ENCODE results near the gene UNC5B.

The UNC5B gene

GRCh38 chr10:71239946-71240795, 27.8 kb downstream of the UNC5B start:
- ATAC-seq (no peak), DNase-seq (no peak)

DNA sequence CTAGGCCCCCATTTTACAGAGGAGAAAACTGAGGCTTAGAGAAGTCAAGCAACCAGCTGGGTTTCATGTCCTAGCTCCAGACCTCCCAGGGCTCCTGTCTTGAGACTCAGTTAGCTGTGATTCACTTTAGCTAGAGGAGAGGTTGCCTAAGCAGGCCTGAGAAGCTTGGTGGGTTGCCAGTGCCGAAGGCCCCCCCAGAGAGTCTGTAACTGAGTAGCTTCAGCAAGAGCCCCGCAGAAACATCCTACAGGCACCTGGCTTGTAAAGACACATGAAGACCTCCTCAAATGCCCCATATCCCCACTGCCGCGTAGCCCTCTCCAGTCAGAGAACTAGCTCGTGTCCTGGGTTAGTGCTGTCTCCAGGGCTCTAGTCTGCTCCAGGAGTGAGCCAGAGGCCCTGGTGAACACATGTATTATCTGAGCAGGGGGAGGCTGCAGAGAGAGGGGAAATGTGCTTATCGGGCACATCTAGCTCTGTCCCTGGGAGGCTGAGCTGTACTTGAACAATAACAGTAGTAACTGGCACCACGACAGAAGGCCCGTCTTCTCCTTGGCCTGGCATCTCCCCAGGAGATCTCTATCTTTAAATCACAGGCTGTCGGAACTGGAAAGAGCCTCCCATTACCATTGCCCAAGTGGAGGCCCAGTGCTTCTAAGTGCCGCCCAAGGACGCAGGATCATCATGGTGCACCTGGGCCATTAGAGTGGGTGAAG, 28.9 kb downstream of the UNC5B start:
- ATAC-seq (no peak), DNase-seq (no peak)

GRCh38 chr10:71241830-71242621, 29.7 kb downstream of the UNC5B start:
- DNase-seq: no peak
- ATAC-seq: no peak

DNA sequence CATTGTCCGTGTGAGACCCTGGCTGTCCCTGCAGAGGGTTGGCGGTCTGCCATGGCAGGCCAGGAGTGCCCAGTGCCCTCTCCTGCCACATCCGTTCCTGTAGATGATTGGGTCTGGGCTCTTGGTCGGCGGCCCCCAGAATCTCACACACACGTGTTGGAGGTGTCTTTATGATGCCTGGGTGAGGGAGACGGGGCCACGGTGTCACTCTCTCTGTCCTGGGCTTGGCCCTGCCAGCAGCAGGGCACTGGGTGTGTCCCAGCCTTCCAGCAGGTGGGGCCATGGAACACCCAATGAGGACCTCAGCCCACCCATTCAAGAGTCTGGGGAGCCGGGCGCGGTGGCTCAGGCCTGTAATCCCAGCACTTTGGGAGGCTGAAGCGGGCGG, 30.2 kb downstream of the UNC5B start:
- ATAC-seq: no peak
- no peak for DNase-seq

GRCh38 chr10:71243756-71244395, 31.5 kb downstream of the UNC5B start:
- no peak for ATAC-seq
- no peak for DNase-seq

- ATAC-seq (no peak), DNase-seq (no peak)
These were observed 32.4 kb downstream of the UNC5B start for GRCh38 chr10:71244431-71245419.

GRCh38 chr10:71245420-71246325, 33.3 kb downstream of the UNC5B start:
- ATAC-seq: no peak
- DNase-seq: no peak

DNA sequence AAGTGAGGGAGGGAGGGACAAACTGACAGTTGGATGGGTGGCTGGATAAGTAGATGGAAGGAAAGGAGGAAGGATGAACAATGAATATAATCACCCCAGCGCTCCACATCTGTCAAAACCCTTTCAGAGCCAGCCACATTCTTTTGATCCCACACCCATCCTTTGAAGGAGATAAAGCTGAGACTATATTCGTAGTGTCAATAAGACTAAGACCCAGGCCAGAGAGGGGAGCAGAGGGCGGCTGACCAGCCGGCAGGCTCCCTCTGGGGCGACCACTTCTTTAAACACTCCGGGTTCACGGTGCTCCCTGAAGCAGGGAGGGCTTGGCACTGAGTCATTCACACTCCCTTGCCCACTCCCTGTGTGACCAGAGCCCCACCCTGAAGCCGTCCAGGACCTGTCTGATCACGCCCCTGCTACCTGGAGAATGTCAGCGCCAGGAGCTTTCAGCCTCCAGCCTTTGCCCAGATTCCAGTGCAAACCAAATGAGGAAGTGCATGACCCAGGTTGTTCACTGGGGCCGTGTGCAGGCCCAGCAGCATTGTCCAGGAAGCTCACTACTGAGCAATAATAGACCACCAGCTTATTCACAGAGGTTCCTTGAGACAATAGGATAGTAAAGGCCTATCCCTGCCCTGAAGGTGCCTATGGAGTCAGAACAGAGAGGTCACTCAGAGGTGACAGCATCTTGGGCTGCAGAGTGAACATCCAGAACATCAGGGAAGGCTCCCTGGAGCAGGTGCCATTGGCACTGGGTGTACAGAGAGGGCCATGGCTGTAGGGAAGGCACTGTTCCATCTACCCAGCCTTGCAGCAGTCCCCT, 34.4 kb downstream of the UNC5B start:
- no peak for ATAC-seq
- DNase-seq: no peak

DNA sequence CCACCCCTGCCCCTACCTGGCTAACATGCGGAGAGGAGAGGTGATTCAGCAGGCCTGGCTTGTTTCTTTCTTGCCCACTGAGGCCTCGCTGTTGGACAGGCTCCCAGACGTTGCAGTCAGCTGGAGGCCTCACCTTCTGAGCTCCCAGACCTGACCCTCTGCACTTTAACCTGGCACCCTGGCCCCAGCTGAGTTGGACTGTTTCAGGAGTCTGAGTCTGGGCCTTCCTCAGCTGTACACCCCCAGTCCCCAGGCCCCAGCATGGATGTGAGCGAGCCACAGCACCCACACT, 35.0 kb downstream of the UNC5B start:
- no peak for DNase-seq
- ATAC-seq: no peak

- no peak for DNase-seq
- no peak for ATAC-seq
These were observed 35.4 kb downstream of the UNC5B start for GRCh38 chr10:71247804-71248203.

DNA sequence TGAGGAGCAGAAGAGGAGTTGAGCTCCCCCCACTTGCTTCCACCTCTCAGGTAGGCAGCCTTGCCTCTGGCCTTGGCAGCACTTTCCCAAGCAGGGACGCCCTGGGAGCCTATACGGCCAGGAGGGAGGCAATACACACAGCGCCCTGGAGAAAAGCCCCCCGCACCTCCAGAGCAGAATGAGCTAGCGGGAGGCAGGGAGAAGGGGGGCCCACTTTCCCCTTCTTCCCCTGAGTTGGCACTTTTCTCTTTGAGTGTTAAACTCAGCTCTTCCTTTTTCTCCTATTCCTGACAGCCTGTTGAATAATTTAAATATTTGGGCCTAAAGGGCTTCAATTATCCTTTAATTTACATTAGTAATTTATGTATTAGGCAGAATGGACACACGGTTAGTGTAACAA, 35.8 kb downstream of the UNC5B start:
- no peak for ATAC-seq

GRCh38 chr10:71249996-71250395, 37.6 kb downstream of the UNC5B start:
- no peak for ATAC-seq
- DNase-seq: no peak

More for the DNA sequence above, 35.8 kb downstream of the UNC5B start:
- DNase-seq: no peak

DNA sequence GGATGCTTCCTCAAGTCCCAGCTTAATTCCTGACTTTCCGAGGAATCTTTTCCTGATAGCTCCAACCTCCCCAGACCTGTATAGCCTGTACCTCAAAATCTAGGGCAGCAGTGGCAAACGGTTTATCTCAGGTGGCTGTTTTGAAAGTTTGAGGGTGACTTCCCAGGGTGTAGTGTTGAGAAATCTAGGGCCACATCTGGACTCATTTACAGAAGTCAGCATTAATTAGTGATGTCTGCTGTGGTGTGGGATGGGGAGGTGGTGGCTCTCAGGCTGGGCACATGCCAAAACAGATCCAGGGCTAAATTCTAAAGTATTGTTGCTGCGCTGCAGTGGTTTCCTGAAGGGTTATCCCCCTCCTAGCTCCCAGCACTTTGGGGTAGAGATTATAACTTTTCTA, 38.0 kb downstream of the UNC5B start:
- DNase-seq (no peak), ATAC-seq (no peak)

- ATAC-seq (no peak), DNase-seq (no peak)
These were observed 38.5 kb downstream of the UNC5B start for GRCh38 chr10:71250842-71251241.

DNA sequence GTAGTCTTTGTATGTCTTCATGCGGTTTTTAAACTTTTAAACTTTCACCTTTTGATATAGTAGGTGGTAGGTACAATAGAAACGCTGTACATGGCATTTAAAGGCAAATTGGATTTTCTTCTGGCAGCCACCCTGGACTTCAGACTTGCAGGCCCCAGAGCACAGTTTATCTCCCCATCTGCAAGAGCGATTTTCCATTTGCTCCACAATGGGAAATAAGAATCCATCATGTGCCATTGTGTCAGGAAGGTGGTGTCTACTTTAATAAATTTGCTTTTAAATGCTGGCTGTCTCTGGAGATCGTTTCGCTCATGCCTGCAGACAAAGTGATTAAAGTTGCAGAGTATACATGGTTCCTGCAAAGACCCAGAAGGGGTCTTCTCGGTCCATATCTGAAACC, 38.9 kb downstream of the UNC5B start:
- DNase-seq: no peak
- ATAC-seq: no peak

GRCh38 chr10:71252220-71252619, 39.9 kb downstream of the UNC5B start:
- ATAC-seq (no peak), DNase-seq (no peak)

GRCh38 chr10:71253981-71254818, 41.8 kb downstream of the UNC5B start:
- DNase-seq (no peak), ATAC-seq (no peak)

- DNase-seq (no peak), ATAC-seq (no peak)
These were observed 42.6 kb downstream of the UNC5B start for GRCh38 chr10:71254834-71255549.
